Esophagus squamous epithelium (tissue), 5 donors: ENCODE measurements around the gene MAP1LC3B. TPM values are rescaled to one million over a fixed set of nuclear protein-coding genes. Genes with fewer than 3 reads are reported as not detected.

Experiments used
- DNase-seq: peaks from one replicate; lab custom pipeline; 2025; lab: John Stamatoyannopoulos, UW
- H3K27ac ChIP-seq, 4 donors: fragments of 200-600 bp; sonication (generic); one replicate each; pipeline ENCODE4 v1.5.1; 2016 to 2019; ENCODE audit warnings: mild to moderate bottlenecking in 1 of 4
- H3K27me3 ChIP-seq, 4 donors: fragments of 200-600 bp; sonication (generic); 1 replicate in 3 of 4; 2 replicates in 1 of 4; pipeline versions ENCODE4 v1.5.1 to v1.6.0; 2017 to 2021; ENCODE audit warnings: antibody characterized with exemption in 1 of 4
- H3K36me3 ChIP-seq, 3 donors: fragments of 200-600 bp; sonication (generic); one replicate each; pipeline ENCODE4 v1.5.1; 2016 to 2019
- H3K4me1 ChIP-seq, 3 donors: fragments of 200-600 bp; sonication (generic); one replicate each; pipeline ENCODE4 v1.5.1; 2017 to 2019
- H3K4me3 ChIP-seq, 4 donors: fragments of 200-600 bp; sonication (generic); 1 replicate in 3 of 4; 2 replicates in 1 of 4; pipeline ENCODE4 v1.5.1; 2016 to 2019; ENCODE audit warnings: mild to moderate bottlenecking in 2 of 4, moderate library complexity in 1 of 4
- H3K9me3 ChIP-seq, 3 donors: fragments of 200-600 bp; sonication (generic); one replicate each; pipeline ENCODE4 v1.5.1; 2016 to 2019
- POLR2A ChIP-seq, 4 donors: fragments of 450-650 bp; IDR thresholded peaks; one replicate each; pipeline ENCODE4 v1.6.1; 2017; ENCODE audit warnings: antibody characterized with exemption in 4 of 4, mild to moderate bottlenecking in 4 of 4, moderate library complexity in 3 of 4
- WGBS, 2 donors: methylation state at CpG; one replicate each; pipeline ENCODE4 v1.1.5; 2018; 5-methylcytosine and 5-hydroxymethylcytosine counted together
- intact Hi-C: fragments of 100-400 bp; cut with DNase I; formaldehyde crosslinking; loops from one replicate; pipeline ENCODE4 v1.15.0; 2022
- total RNA-seq, 4 donors: library from RNA; depleted of rRNA; stranded (reverse); fragments of >200 nt; gene quantifications; one replicate each; pipeline ENCODE4 v1.1.0, GENCODE V29; 2016
- TF ChIP-seq, protein P1 (sequence below), 6 experiments: fragments of 450-650 bp in 4 of 6; fragments of 200-600 bp in 2 of 6; sonication (generic) in 2 of 6; IDR thresholded peaks; one replicate each; pipeline ENCODE4 v1.5.1; 2016 to 2019; ENCODE audit warnings: antibody characterized with exemption in 6 of 6, mild to moderate bottlenecking in 4 of 6, moderate library complexity in 4 of 6
- donor health status: DM: yes; HTN: yes; CAD: no.

The MAP1LC3B gene
- total RNA-seq, 4 donors from 2014 or later = 14.2 to 38.0 (median 24.4) TPM

DNA sequence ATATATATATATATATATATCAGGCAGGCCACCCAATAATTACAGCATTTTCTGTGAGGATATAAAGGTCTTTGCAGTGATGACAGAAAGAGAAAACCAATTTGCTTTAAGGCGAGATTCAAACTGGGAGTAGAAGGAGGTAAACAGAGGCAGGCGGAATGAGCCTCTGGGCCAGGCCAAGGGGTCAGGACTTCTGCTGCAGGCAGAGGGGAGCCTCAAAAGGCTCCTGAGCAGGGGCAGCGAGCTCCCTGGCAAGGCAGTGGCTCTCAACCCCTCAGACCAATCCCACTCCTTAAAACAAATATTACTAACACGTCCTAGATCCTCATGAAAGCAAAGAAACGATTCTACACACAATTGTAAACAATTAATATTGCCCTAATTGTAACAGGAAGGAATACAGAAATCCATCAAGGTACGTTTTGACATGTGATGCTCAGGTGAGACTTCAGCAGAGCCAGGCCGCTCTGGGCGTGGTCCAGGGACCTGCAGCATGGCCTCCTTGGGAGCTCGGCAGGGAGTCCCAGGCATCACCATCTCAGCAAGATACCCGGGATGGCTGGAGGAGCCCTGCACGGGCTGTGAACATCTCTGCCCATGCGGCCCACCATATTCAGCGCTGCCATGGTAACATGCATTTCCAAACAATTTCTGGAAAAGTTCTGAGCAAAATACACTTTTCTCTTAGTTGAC, 27.0 kb upstream of the MAP1LC3B start:
- Histone ChIP-seq H3K4me3 (no peak overlapping the region), H3K27ac (peak overlapping the region in 1 of 4 donors; percentile 40), H3K27me3 (no peaks in the 10 kb centered on the region), H3K9me3 (no peaks in the 10 kb centered on the region), H3K4me1 (peaks cover 4 to 73% (median 21%) of the 10 kb centered on the region in 3 donors), H3K36me3 (peaks cover 0 to 62% (median 7%) of the 10 kb centered on the region in 3 donors)
- intact Hi-C loops = no loop called here
- TF ChIP-seq, protein P1, sequence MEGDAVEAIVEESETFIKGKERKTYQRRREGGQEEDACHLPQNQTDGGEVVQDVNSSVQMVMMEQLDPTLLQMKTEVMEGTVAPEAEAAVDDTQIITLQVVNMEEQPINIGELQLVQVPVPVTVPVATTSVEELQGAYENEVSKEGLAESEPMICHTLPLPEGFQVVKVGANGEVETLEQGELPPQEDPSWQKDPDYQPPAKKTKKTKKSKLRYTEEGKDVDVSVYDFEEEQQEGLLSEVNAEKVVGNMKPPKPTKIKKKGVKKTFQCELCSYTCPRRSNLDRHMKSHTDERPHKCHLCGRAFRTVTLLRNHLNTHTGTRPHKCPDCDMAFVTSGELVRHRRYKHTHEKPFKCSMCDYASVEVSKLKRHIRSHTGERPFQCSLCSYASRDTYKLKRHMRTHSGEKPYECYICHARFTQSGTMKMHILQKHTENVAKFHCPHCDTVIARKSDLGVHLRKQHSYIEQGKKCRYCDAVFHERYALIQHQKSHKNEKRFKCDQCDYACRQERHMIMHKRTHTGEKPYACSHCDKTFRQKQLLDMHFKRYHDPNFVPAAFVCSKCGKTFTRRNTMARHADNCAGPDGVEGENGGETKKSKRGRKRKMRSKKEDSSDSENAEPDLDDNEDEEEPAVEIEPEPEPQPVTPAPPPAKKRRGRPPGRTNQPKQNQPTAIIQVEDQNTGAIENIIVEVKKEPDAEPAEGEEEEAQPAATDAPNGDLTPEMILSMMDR (IDR thresholded peaks at IDR 0.05) = no peak
- TF ChIP-seq POLR2A (IDR thresholded peaks at IDR 0.05) = no peak
- WGBS, 2 donors = 83 to 86% methylated on average over 12 to 13 of the region's 13 CpGs
- no peak for DNase-seq

DNA sequence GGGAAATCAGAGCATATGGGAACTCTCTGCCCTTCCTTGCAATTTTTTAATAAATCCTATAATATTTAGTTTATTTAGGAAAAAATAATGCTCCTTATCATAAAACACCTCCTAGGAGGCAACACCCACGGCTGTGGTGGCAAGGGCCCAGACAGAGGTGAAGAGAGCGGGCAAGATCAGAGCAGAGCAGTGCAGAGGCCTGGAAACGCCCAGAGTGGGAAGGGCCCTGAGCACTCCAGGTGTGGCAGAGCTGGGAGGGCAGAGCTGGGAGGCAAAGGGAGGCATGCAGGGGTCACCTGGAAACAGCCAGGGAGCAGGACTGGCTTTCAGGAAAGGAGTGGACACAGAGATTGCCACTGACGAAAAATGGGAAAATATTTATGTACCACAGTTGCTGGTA, 25.8 kb upstream of the MAP1LC3B start:
- peaks cover 0 to 52% (median 4%) of the 10 kb centered on the region in 3 donors for H3K36me3 ChIP-seq
- TF ChIP-seq POLR2A (IDR thresholded peaks at IDR 0.05) = no peak
- TF ChIP-seq, protein P1 (IDR thresholded peaks at IDR 0.05) = no peak
- H3K27me3 ChIP-seq = no peaks in the 10 kb centered on the region
- H3K9me3 ChIP-seq = no peaks in the 10 kb centered on the region
- no peak for DNase-seq
- no peak overlapping the region for H3K27ac ChIP-seq
- H3K4me3 ChIP-seq = no peak overlapping the region
- intact Hi-C loops = no loop called here
- peaks cover 4 to 84% (median 26%) of the 10 kb centered on the region in 3 donors for H3K4me1 ChIP-seq
- 53 to 72% methylated on average over 4 of the region's 4 CpGs for WGBS, 2 donors

DNA sequence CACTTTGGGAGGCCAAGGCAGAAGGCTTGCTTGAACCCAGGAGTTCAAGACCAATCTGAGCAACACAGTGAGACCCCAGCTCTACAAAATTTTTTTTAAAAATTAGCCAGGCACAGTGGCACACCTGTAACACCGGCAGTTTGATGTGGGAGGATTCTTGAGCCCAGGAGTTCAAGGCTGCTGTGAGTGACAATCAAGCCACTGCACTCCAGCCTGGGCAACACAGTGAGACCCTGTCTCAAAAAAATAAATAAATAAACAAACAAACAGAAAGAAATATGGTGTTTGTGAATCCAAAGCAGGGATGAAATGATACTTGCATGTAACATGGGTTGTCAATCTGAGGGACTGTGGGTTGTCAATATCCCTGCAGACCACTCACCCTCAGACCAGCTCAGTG, 25.2 kb upstream of the MAP1LC3B start:
- H3K4me3 ChIP-seq = no peak overlapping the region
- H3K4me1 ChIP-seq = peaks cover 4 to 90% (median 26%) of the 10 kb centered on the region in 3 donors
- peak overlapping the region in 2 of 4 donors; percentile 5 to 23 for H3K27ac ChIP-seq
- no peak for DNase-seq
- no peaks in the 10 kb centered on the region for H3K9me3 ChIP-seq
- 90 to 92% methylated on average over 1 of the region's 1 CpG for WGBS, 2 donors
- H3K36me3 ChIP-seq = peaks cover 0 to 45% (median 0%) of the 10 kb centered on the region in 3 donors
- TF ChIP-seq POLR2A (IDR thresholded peaks at IDR 0.05) = no peak
- TF ChIP-seq, protein P1 (IDR thresholded peaks at IDR 0.05) = no peak
- H3K27me3 ChIP-seq = no peaks in the 10 kb centered on the region
- intact Hi-C loops = no loop called here

- no peaks in the 10 kb centered on the region for H3K27me3 ChIP-seq
- peak overlapping the region in 2 of 4 donors; percentile 5 to 23 for H3K27ac ChIP-seq
- H3K9me3 ChIP-seq = no peaks in the 10 kb centered on the region
- peaks cover 0 to 39% (median 0%) of the 10 kb centered on the region in 3 donors for H3K36me3 ChIP-seq
- intact Hi-C loops = no loop called here
- H3K4me1 ChIP-seq = peaks cover 4 to 91% (median 26%) of the 10 kb centered on the region in 3 donors
- 86 to 89% methylated on average over 8 to 9 of the region's 9 CpGs for WGBS, 2 donors
- DNase-seq = no peak
- H3K4me3 ChIP-seq = no peak overlapping the region
- TF ChIP-seq, protein P1 (IDR thresholded peaks at IDR 0.05) = no peak
- no peak for TF ChIP-seq POLR2A (IDR thresholded peaks at IDR 0.05)
These were observed 24.6 kb upstream of the MAP1LC3B start for GRCh38 chr16:87367529-87367928.

GRCh38 chr16:87368029-87368770, 23.9 kb upstream of the MAP1LC3B start:
- Histone ChIP-seq H3K27me3 (no peaks in the 10 kb centered on the region), H3K4me3 (no peak overlapping the region), H3K9me3 (no peaks in the 10 kb centered on the region), H3K27ac (peak overlapping the region in 2 of 4 donors; percentile 12 to 41), H3K4me1 (peaks cover 4 to 84% (median 25%) of the 10 kb centered on the region in 3 donors), H3K36me3 (peaks cover 0 to 40% (median 0%) of the 10 kb centered on the region in 3 donors)
- WGBS, 2 donors = 65 to 76% methylated on average over 5 of the region's 5 CpGs
- TF ChIP-seq, protein P1 (IDR thresholded peaks at IDR 0.05) = no peak
- no peak for TF ChIP-seq POLR2A (IDR thresholded peaks at IDR 0.05)
- DNase-seq = no peak
- intact Hi-C loops = no loop called here
